SK-N-SH (cell line): ENCODE data around the gene TARDBP. TPM values are rescaled to one million over a fixed set of nuclear protein-coding genes. Genes with fewer than 3 reads are reported as not detected.
"Not testable (repeated sequence)": the region's sequence is repeated elsewhere in the genome, so short reads cannot be mapped to it uniquely, and the experiment has no call there.

Experiments
- CTCF ChIA-PET: fragments of 300-600, 350-600 bp; formaldehyde crosslinking; extraction: SDS; loops from one replicate; lab custom pipeline; 2021; lab: Yijun Ruan, JAX
- POLR2A ChIA-PET: fragments of 350-600 bp; sonication (Branson Sonifier 250); formaldehyde crosslinking; extraction: SDS; loops from one replicate; lab custom pipeline; 2020; ENCODE audit warnings: antibody characterized with exemption, inconsistent platforms; lab: Yijun Ruan, JAX
- DNase-seq: peaks from one replicate; pipeline ENCODE4 v3.0.0; 2012
- H2AFZ ChIP-seq: fragments of 200-600 bp; sonication (generic); 2 replicates; pipeline ENCODE4 v1.8.1; 2016; ENCODE audit warnings: antibody characterized with exemption, mild to moderate bottlenecking, low read depth
- H3F3A ChIP-seq: fragments of 200-600 bp; sonication (generic); replicated peaks from 2 replicates; pipeline ENCODE3; 2016; ENCODE audit warnings: antibody characterized with exemption, mild to moderate bottlenecking; ENCODE audit not compliant: insufficient read depth
- H3K27ac ChIP-seq, 2 experiments: fragments of 200-500 bp in 1 of 2; fragments of 200-600 bp in 1 of 2; sonication (Bioruptor generic) in 1 of 2; sonication (generic), shearing (Covaris generic) in 1 of 2; 2 replicates each; pipeline versions ENCODE4 v1.5.1 to v1.6.1; 2014 to 2016; ENCODE audit warnings: low read depth in 2 of 2, inconsistent platforms in 1 of 2, low read length in 1 of 2, mild to moderate bottlenecking in 1 of 2, mixed read lengths in 1 of 2
- H3K27me3 ChIP-seq: fragments of 200-600 bp; sonication (generic), shearing (Covaris generic); 2 replicates; pipeline ENCODE4 v1.6.1; 2016; ENCODE audit warnings: mixed run types; ENCODE audit not compliant: insufficient read depth
- H3K36me3 ChIP-seq, 2 experiments: fragments of 200-500 bp in 1 of 2; fragments of 200-600 bp in 1 of 2; sonication (Bioruptor generic) in 1 of 2; sonication (generic) in 1 of 2; replicated peaks in 1 of 2; 2 replicates each; pipeline versions ENCODE3 to v1.5.1; 2014 to 2016; ENCODE audit warnings: low read length in 1 of 2, mild to moderate bottlenecking in 1 of 2; ENCODE audit not compliant: insufficient read depth in 2 of 2, control insufficient read depth in 1 of 2
- H3K4me1 ChIP-seq, 2 experiments: fragments of 200-500 bp in 1 of 2; fragments of 200-600 bp in 1 of 2; sonication (Bioruptor generic) in 1 of 2; sonication (generic), shearing (Covaris generic) in 1 of 2; 2 replicates each; pipeline versions ENCODE4 v1.5.1 to v1.6.1; 2014 to 2016; ENCODE audit warnings: low read depth in 1 of 2, low read length in 1 of 2, mixed run types in 1 of 2; ENCODE audit not compliant: insufficient read depth in 2 of 2, control insufficient read depth in 1 of 2
- H3K4me2 ChIP-seq: fragments of 200-600 bp; sonication (generic), shearing (Covaris generic); 2 replicates; pipeline ENCODE4 v1.6.1; 2017; ENCODE audit warnings: mixed run types
- H3K4me3 ChIP-seq, 2 experiments: fragments of 200-500 bp in 1 of 2; fragments of 200-600 bp in 1 of 2; sonication (Bioruptor generic) in 1 of 2; sonication (generic), shearing (Covaris generic) in 1 of 2; 2 replicates each; pipeline versions ENCODE4 v1.5.1 to v1.8.1; 2014 to 2016; ENCODE audit warnings: low read depth in 2 of 2, inconsistent platforms in 1 of 2, low read length in 1 of 2, mild to moderate bottlenecking in 1 of 2, mixed read lengths in 1 of 2, moderate library complexity in 1 of 2
- H3K79me2 ChIP-seq: fragments of 200-600 bp; sonication (generic); 2 replicates; pipeline ENCODE4 v1.8.1; 2017; ENCODE audit warnings: mild to moderate bottlenecking; ENCODE audit not compliant: insufficient read depth
- H3K9ac ChIP-seq: fragments of 200-600 bp; sonication (generic); 2 replicates; pipeline ENCODE4 v1.6.1; 2017; ENCODE audit warnings: mixed run types
- H3K9me2 ChIP-seq: fragments of 200-600 bp; sonication (generic); 2 replicates; pipeline ENCODE4 v1.6.1; 2017; ENCODE audit warnings: mixed run types
- H3K9me3 ChIP-seq: fragments of 200-600 bp; sonication (generic); 2 replicates; pipeline ENCODE4 v1.6.1; 2017; ENCODE audit warnings: mixed run types, mild to moderate bottlenecking, moderate library complexity
- H4K20me1 ChIP-seq: fragments of 200-600 bp; sonication (generic); 2 replicates; pipeline ENCODE4 v1.6.1; 2017; ENCODE audit warnings: mild to moderate bottlenecking, mixed run types; ENCODE audit not compliant: insufficient read depth
- EP300 ChIP-seq, 2 experiments: IDR thresholded peaks; 2 replicates each; pipeline versions ENCODE4 v1.4.0 to v1.6.1; 2012; ENCODE audit warnings: borderline replicate concordance in 1 of 2, low read depth in 1 of 2, low read length in 1 of 2
- EZH2phosphoT487 ChIP-seq: fragments of 200-600 bp; sonication (generic); IDR thresholded peaks from 2 replicates; pipeline ENCODE4 v1.6.1; 2017; ENCODE audit warnings: low read depth, mixed run types, mild to moderate bottlenecking, antibody characterized with exemption, moderate library complexity, borderline replicate concordance
- FOSL2 ChIP-seq: IDR thresholded peaks from 2 replicates; pipeline ENCODE4 v1.4.0; 2012; ENCODE audit warnings: low read depth, mild to moderate bottlenecking, moderate library complexity, borderline replicate concordance
- FOXJ3 ChIP-seq: sonication (generic); formaldehyde crosslinking; IDR thresholded peaks from 2 replicates; pipeline ENCODE4 v1.5.1; 2020; ENCODE audit warnings: mild to moderate bottlenecking, missing genetic modification reagents
- GATA2 ChIP-seq: sonication (generic); formaldehyde crosslinking; IDR thresholded peaks from 2 replicates; pipeline ENCODE4 v1.5.0; 2020; ENCODE audit warnings: mild to moderate bottlenecking, missing genetic modification reagents
- MEF2A ChIP-seq: IDR thresholded peaks from 2 replicates; pipeline ENCODE4 v1.4.0; 2012; ENCODE audit warnings: low read depth, borderline replicate concordance
- NFIC ChIP-seq: IDR thresholded peaks from 2 replicates; pipeline ENCODE4 v1.4.0; 2012; ENCODE audit warnings: borderline replicate concordance
- NRF1 ChIP-seq: IDR thresholded peaks from 2 replicates; pipeline ENCODE4 v1.6.1; 2012; ENCODE audit warnings: low read depth, mild to moderate bottlenecking, low read length
- POLR2AphosphoS5 ChIP-seq: IDR thresholded peaks from 2 replicates; pipeline ENCODE4 v1.6.1; 2012; ENCODE audit warnings: low read depth, low read length
- RCOR1 ChIP-seq: fragments of 150-350 bp; IDR thresholded peaks from 2 replicates; pipeline ENCODE4 v1.6.1; 2017; ENCODE audit warnings: antibody characterized with exemption, low read length
- RXRA ChIP-seq: IDR thresholded peaks from 2 replicates; pipeline ENCODE4 v1.4.0; 2012; ENCODE audit warnings: low read depth, mild to moderate bottlenecking, borderline replicate concordance
- TEAD4 ChIP-seq: IDR thresholded peaks from 2 replicates; pipeline ENCODE4 v1.4.0; 2012; ENCODE audit warnings: mild to moderate bottlenecking, borderline replicate concordance; ENCODE audit not compliant: insufficient read depth
- WGBS: methylation state at CpG from one replicate; pipeline ENCODE4 v1.1.6; 2017; ENCODE audit warnings: low lambda C conversion rate; 5-methylcytosine and 5-hydroxymethylcytosine counted together
- polyA plus RNA-seq, 3 experiments: library from polyadenylated mRNA; depleted of rRNA; stranded (reverse); fragments of >200 nt; gene quantifications; 2 replicates each; pipeline ENCODE4 v1.2.3, GENCODE V29; 2012
- TF ChIP-seq, protein P1 (sequence below): fragments of 200-600 bp; sonication (generic); IDR thresholded peaks from 2 replicates; pipeline ENCODE4 v1.6.1; 2017; ENCODE audit warnings: antibody characterized with exemption, mild to moderate bottlenecking, moderate library complexity

The TARDBP gene
- polyA plus RNA-seq, 1 of the 3 experiments (the other 2 are of a cell fraction): 207 TPM

DNA sequence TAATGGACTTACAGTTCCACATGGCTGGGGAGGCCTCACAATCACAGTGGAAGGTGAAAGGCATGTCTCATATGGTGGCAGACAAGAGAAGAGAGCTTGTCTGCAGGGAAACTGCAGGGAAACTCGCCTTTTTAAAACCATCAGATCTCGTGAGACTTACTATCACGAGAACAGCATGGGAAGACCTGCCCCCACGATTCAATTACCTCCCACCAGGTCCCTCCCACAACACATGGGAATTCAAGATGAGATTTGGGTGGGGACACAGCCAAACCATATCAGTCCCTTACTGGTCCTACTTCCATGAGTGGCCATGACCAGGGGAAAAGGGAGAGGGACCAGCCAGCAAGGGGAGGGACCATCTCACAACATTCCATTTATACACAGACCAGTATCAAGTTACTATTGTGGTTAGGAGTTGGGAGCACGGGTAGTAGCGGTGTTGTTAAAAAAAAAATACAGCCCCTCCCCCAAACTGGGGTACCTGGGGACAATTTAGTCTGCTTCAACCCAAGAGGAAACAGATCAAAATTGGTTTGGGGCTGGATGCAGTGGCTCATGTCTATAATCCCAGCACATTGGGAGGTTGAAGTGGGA lies 22.4 kb upstream of the TARDBP start:
- H3K27ac ChIP-seq, H2AFZ ChIP-seq, H3K4me2 ChIP-seq, H3K4me1 ChIP-seq, H4K20me1 ChIP-seq, DNase-seq, H3K9me2 ChIP-seq, H3K4me3 ChIP-seq, H3F3A ChIP-seq, H3K9me3 ChIP-seq, H3K79me2 ChIP-seq, H3K36me3 ChIP-seq, POLR2A ChIA-PET, H3K9ac ChIP-seq, H3K27me3 ChIP-seq: not testable (repeated sequence)
- CTCF ChIA-PET: interaction anchor here (1.5 kb wide), 1 partner anchor 10 kb away, joined by 4 read pairs; no protein-coding TSS in a partner anchor
- 61% methylated on average over 6 of the region's 6 CpGs for WGBS

DNA sequence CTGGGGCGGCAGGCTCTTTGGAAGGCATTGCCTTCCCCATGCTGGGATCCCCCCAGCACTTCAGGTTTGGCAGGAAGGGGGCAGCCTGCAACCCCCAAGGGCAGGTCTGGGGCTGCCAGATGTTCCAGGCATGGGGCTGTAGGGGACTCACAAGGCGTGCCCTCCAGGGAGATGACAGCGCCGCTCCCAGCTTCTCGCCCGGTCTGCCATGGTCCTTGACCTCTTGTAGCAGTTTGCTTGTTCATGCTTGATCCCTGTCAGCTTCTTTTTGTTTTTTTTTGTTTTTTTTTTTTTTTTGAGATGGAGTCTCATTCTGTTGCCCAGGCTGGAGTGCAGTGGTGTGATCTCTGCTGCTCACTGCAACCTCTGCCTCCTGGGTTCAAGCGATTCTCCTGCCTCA lies 21.6 kb upstream of the TARDBP start:
- no peak for TF ChIP-seq TEAD4
- no peak for TF ChIP-seq EP300 (IDR thresholded peaks at IDR 0.05; ENCODE audit: borderline replicate concordance in 1 of 2, low read depth in 1 of 2, low read length in 1 of 2)
- no peak for TF ChIP-seq MEF2A
- TF ChIP-seq RCOR1: no peak
- TF ChIP-seq GATA2 (CRISPR knock-in tag): no peak
- no peak for TF ChIP-seq FOSL2
- TF ChIP-seq FOXJ3 (CRISPR knock-in tag): no peak
- no peak for TF ChIP-seq EZH2phosphoT487
- no peak for TF ChIP-seq NFIC
- TF ChIP-seq, protein P1, sequence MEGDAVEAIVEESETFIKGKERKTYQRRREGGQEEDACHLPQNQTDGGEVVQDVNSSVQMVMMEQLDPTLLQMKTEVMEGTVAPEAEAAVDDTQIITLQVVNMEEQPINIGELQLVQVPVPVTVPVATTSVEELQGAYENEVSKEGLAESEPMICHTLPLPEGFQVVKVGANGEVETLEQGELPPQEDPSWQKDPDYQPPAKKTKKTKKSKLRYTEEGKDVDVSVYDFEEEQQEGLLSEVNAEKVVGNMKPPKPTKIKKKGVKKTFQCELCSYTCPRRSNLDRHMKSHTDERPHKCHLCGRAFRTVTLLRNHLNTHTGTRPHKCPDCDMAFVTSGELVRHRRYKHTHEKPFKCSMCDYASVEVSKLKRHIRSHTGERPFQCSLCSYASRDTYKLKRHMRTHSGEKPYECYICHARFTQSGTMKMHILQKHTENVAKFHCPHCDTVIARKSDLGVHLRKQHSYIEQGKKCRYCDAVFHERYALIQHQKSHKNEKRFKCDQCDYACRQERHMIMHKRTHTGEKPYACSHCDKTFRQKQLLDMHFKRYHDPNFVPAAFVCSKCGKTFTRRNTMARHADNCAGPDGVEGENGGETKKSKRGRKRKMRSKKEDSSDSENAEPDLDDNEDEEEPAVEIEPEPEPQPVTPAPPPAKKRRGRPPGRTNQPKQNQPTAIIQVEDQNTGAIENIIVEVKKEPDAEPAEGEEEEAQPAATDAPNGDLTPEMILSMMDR: no peak
- TF ChIP-seq RXRA: no peak
- no peak for TF ChIP-seq NRF1
- TF ChIP-seq POLR2AphosphoS5: no peak
- no peaks in the 10 kb centered on the region for H3K79me2 ChIP-seq
- CTCF ChIA-PET: interaction anchor here (0.5 kb wide), 1 partner anchor 574 kb away, joined by 3 read pairs; no protein-coding TSS in a partner anchor
- no peaks in the 10 kb centered on the region for H3K9me3 ChIP-seq
- H3K27ac ChIP-seq: no peak overlapping the region
- POLR2A ChIA-PET: no interaction called here
- DNase-seq: no peak
- H3K27me3 ChIP-seq: no peaks in the 10 kb centered on the region
- no peaks in the 10 kb centered on the region; a peak in 1 of 4 replicates for H3K4me1 ChIP-seq
- no peaks in the 10 kb centered on the region for H3F3A ChIP-seq
- no peak overlapping the region for H3K4me2 ChIP-seq
- H3K36me3 ChIP-seq: no peaks in the 10 kb centered on the region
- 95% methylated on average over 7 of the region's 7 CpGs for WGBS
- H4K20me1 ChIP-seq: no peaks in the 10 kb centered on the region
- no peak overlapping the region for H3K4me3 ChIP-seq
- no peaks in the 10 kb centered on the region for H3K9me2 ChIP-seq
- no peak overlapping the region for H2AFZ ChIP-seq
- no peak overlapping the region for H3K9ac ChIP-seq

GRCh38 chr1:10992004-10992403 lies 20.4 kb upstream of the TARDBP start:
- H3K36me3 ChIP-seq, DNase-seq, H3K79me2 ChIP-seq, H3K4me1 ChIP-seq, H3K9ac ChIP-seq, H3K27me3 ChIP-seq, H3K4me2 ChIP-seq, H3F3A ChIP-seq, H3K9me3 ChIP-seq, H3K4me3 ChIP-seq, H3K9me2 ChIP-seq, H4K20me1 ChIP-seq, H3K27ac ChIP-seq, H2AFZ ChIP-seq, POLR2A ChIA-PET: not testable (repeated sequence)
- 44% methylated on average over 2 of the region's 2 CpGs for WGBS
- CTCF ChIA-PET: interaction anchor here (1.5 kb wide), 1 partner anchor 125 kb away, joined by 3 read pairs; no protein-coding TSS in a partner anchor
